NT2/D1 (cell line): Measurements from ENCODE around the gene RGS3.

ENCODE experiments used
- SUZ12 ChIP-seq: IDR thresholded peaks from 2 replicates; pipeline ENCODE4 v1.6.1; 2011; ENCODE audit not compliant: insufficient read length, insufficient read depth; ENCODE audit errors: extremely low read depth
- YY1 ChIP-seq: IDR thresholded peaks from 2 replicates; pipeline ENCODE4 v1.6.1; 2011; ENCODE audit not compliant: insufficient read length, insufficient read depth
- ZNF274 ChIP-seq: IDR thresholded peaks from 2 replicates; pipeline ENCODE4 v1.6.1; 2011; ENCODE audit warnings: mild to moderate bottlenecking, low read depth, low read length

GRCh38 chr9:113525831-113526230, 62.3 kb downstream of the RGS3 start:
- no peak for TF ChIP-seq ZNF274
- no peak for TF ChIP-seq YY1
- TF ChIP-seq SUZ12 = no peak
